ENCODE measurements around the gene SLC35A5.

GRCh38 chr3:112557976-112558375 lies 3.9 kb upstream of the SLC35A5 start:
- TF ChIP-seq POLR2A (IDR thresholded peaks at IDR 0.05) (no peak), CTCF (IDR thresholded peaks at IDR 0.05) (no peak)
